DMS79 treated with DMSO at 0.1 percent for 48 hours (cell line): ENCODE measurements around the gene LTBP1.
"Not testable (repeated sequence)": the region's sequence is repeated elsewhere in the genome, so short reads cannot be mapped to it uniquely, and the experiment has no call there.

Source experiments
- DNase-seq: peaks from one replicate; lab custom pipeline; 2025; lab: John Stamatoyannopoulos, UW

LTBP1 gene

GRCh38 chr2:33343387-33343895 is 396.7 kb downstream of the LTBP1 start:
- no peak for DNase-seq

GRCh38 chr2:33344230-33344629 is 397.5 kb downstream of the LTBP1 start:
- DNase-seq = no peak

- DNase-seq = no peak
These were observed 401.1 kb downstream of the LTBP1 start for GRCh38 chr2:33347856-33348255.

- DNase-seq = no peak
These were observed 403.9 kb downstream of the LTBP1 start for GRCh38 chr2:33350632-33351031.

GRCh38 chr2:33351781-33352180 is 405.0 kb downstream of the LTBP1 start:
- DNase-seq = no peak

GRCh38 chr2:33354981-33355380 is 408.2 kb downstream of the LTBP1 start:
- DNase-seq = no peak

GRCh38 chr2:33358878-33359277 is 412.1 kb downstream of the LTBP1 start:
- DNase-seq = no peak

- DNase-seq = no peak
These were observed 416.9 kb downstream of the LTBP1 start for GRCh38 chr2:33363325-33364298.

- DNase-seq = no peak
These were observed 418.7 kb downstream of the LTBP1 start for GRCh38 chr2:33365264-33365970.

- no peak for DNase-seq
These were observed 419.7 kb downstream of the LTBP1 start for GRCh38 chr2:33366473-33366872.

- not testable (repeated sequence) for DNase-seq
These were observed 421.8 kb downstream of the LTBP1 start for GRCh38 chr2:33368524-33368923.

- DNase-seq = no peak
These were observed 422.4 kb downstream of the LTBP1 start for GRCh38 chr2:33369191-33369590.

- no peak for DNase-seq
These were observed 424.0 kb downstream of the LTBP1 start for GRCh38 chr2:33370636-33371265.

- DNase-seq = no peak
These were observed 424.7 kb downstream of the LTBP1 start for GRCh38 chr2:33371304-33372090.

- peak; percentile 72 for DNase-seq
These were observed 426.3 kb downstream of the LTBP1 start for GRCh38 chr2:33372940-33373553.

GRCh38 chr2:33373986-33374385 is 427.2 kb downstream of the LTBP1 start:
- DNase-seq = no peak

GRCh38 chr2:33375054-33375453 is 428.3 kb downstream of the LTBP1 start:
- DNase-seq = no peak

GRCh38 chr2:33377048-33377447 is 430.3 kb downstream of the LTBP1 start:
- no peak for DNase-seq

GRCh38 chr2:33378556-33379210 is 431.9 kb downstream of the LTBP1 start:
- DNase-seq = no peak

- DNase-seq = no peak
These were observed 433.4 kb downstream of the LTBP1 start for GRCh38 chr2:33380001-33380609.
